GM13976 (cell line): ENCODE results near the gene CTSK.

ENCODE experiments used
- DNase-seq: peaks from one replicate; pipeline ENCODE4 v3.0.0; 2012; ENCODE audit warnings: low spot score
- in situ Hi-C: fragments of 300-500 bp; cut with MboI; formaldehyde crosslinking; loops from one replicate; pipeline ENCODE4 v1.12.0; 2022; ENCODE audit warnings: low sequenced_read_pairs, mixed read lengths, inconsistent platforms; ENCODE audit not compliant: unreplicated experiment
- TF ChIP-seq, protein P1 (sequence below): IDR thresholded peaks from 2 replicates; pipeline ENCODE4 v1.5.1; 2012; ENCODE audit warnings: borderline replicate concordance, mild to moderate bottlenecking; ENCODE audit not compliant: insufficient read depth; ENCODE audit errors: extremely low read depth, missing control alignments, control extremely low read depth

Gene CTSK

DNA sequence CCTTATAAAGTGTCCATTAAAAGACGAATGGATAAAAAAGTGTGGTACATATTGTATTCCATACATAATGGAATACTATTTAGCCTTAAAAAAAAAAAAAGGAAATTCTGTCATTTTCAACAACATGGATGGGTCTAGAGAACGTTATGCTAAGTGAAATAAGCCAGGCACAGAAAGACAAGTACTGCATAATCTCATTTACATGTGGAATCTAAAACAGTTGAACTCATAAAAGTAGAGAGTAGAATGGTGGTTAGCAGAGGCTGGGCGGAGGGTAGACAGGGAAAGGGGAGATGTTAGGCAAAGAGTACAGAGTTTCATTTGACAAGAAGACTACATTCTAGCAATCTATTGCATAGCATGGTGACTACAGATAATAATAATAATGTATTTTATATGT, 45.0 kb downstream of the CTSK start:
- in situ Hi-C loops, result no loop called here
- TF ChIP-seq, protein P1, sequence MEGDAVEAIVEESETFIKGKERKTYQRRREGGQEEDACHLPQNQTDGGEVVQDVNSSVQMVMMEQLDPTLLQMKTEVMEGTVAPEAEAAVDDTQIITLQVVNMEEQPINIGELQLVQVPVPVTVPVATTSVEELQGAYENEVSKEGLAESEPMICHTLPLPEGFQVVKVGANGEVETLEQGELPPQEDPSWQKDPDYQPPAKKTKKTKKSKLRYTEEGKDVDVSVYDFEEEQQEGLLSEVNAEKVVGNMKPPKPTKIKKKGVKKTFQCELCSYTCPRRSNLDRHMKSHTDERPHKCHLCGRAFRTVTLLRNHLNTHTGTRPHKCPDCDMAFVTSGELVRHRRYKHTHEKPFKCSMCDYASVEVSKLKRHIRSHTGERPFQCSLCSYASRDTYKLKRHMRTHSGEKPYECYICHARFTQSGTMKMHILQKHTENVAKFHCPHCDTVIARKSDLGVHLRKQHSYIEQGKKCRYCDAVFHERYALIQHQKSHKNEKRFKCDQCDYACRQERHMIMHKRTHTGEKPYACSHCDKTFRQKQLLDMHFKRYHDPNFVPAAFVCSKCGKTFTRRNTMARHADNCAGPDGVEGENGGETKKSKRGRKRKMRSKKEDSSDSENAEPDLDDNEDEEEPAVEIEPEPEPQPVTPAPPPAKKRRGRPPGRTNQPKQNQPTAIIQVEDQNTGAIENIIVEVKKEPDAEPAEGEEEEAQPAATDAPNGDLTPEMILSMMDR, result no peak
- DNase-seq, result no peak

DNA sequence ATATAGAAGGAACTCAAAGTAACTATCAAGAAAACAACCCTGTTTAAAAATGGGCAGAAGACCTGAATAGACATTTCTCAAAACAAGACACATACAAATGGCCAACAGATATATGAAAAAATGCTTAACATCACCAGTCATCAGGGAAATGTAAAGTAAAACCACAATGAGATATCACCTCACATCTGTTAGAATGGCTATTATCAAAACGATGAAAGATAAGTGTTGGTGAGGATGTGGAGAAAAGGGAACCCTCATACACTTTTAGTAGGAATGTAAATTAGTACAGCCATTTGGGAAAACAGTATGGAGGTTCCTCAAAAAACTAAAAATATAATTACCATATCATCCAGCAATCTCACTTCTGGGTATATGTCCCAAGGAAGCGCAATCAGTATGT, 45.5 kb downstream of the CTSK start:
- DNase-seq, result no peak
- TF ChIP-seq, protein P1, result no peak
- in situ Hi-C loops, result no loop called here

DNA sequence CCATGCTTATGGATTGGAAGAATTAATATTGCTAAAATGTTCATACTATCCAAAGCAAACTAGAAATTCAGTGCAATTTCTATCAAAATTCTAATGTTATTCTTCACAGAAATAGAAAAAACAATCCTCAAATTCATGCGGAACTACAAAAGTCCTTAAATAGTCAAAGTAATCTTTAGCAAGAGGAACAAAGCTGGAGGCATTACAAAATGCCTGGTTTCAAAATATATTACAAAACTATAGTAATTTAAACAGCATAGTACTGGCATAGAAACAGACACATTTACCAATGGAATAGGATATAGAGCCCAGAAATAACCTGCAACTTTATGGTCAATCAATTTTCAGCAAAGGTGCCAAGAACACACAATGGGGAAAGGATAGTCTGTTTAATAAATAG, 46.3 kb downstream of the CTSK start:
- in situ Hi-C loops, result no loop called here
- TF ChIP-seq, protein P1, result no peak
- no peak for DNase-seq

DNA sequence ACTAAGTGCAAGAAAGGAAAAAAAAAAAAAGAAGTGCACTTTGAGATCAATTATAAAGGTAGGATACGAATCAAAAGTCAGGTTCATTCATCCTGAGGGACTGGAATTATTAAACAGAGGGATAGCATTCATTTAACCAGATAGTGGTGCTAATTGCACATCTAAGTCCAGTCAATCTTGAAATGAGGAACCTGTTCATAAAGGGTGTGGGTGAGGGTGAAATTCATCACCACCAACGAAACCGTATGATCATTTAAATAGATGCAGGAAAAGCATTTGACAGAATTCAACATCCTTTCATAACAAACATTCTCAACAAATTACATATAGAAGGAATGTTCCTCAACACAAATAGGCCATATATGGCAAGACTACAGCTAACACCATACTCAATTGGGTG, 48.0 kb downstream of the CTSK start:
- in situ Hi-C loops, result no loop called here
- DNase-seq, result no peak
- TF ChIP-seq, protein P1, result peak; percentile 9

DNA sequence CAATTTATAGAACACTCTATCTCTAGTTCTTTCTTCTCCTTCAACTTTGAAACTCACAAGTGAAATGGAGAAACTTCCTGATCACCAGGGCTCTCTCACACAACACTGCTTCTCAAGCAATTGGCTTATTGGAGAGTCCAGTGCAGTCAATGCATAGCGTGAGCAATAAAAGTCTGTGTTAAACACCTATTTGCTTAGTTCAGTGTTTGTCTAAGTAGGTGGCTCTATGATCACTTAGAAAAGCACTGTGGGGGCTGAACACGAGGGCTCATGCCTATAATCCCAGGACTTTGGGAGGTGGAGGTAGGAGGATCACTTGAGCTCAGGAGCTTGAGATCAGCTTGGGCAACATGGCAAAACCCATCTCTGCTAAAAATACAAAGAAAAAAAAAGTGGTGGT, 54.6 kb downstream of the CTSK start:
- no peak for DNase-seq
- in situ Hi-C loops, result no loop called here
- TF ChIP-seq, protein P1, result no peak

DNA sequence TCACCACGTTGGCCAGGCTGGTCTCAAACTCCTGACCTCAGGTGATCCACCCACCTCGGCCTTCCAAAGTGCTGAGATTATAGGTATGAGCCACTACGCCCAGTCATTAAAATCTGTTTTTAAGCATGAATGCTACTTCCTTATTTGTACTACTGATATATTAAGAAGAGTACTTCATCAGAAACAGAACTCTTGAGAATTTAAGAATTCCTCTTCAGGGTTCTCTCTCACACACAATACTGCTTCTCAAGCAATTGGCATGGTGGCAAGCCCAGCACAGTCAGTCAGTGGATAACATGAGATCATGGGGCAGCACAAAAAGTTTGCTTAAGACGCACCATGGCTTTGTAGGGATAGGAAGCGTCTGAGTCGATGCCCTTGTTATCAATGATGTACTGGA, 56.6 kb downstream of the CTSK start:
- TF ChIP-seq, protein P1, result no peak
- in situ Hi-C loops, result no loop called here
- DNase-seq, result no peak
